HG03342 (cell line): Measurements from ENCODE around the gene ZNF597.

Experiments
- ATAC-seq: cut with Tn5 transposase; IDR thresholded peaks from one replicate; pipeline ENCODE4 v1.9.1; 2021; ENCODE audit warnings: mild to moderate bottlenecking, moderate library complexity; ENCODE audit not compliant: unreplicated experiment

Gene ZNF597, protein sequence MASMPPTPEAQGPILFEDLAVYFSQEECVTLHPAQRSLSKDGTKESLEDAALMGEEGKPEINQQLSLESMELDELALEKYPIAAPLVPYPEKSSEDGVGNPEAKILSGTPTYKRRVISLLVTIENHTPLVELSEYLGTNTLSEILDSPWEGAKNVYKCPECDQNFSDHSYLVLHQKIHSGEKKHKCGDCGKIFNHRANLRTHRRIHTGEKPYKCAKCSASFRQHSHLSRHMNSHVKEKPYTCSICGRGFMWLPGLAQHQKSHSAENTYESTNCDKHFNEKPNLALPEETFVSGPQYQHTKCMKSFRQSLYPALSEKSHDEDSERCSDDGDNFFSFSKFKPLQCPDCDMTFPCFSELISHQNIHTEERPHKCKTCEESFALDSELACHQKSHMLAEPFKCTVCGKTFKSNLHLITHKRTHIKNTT

DNA sequence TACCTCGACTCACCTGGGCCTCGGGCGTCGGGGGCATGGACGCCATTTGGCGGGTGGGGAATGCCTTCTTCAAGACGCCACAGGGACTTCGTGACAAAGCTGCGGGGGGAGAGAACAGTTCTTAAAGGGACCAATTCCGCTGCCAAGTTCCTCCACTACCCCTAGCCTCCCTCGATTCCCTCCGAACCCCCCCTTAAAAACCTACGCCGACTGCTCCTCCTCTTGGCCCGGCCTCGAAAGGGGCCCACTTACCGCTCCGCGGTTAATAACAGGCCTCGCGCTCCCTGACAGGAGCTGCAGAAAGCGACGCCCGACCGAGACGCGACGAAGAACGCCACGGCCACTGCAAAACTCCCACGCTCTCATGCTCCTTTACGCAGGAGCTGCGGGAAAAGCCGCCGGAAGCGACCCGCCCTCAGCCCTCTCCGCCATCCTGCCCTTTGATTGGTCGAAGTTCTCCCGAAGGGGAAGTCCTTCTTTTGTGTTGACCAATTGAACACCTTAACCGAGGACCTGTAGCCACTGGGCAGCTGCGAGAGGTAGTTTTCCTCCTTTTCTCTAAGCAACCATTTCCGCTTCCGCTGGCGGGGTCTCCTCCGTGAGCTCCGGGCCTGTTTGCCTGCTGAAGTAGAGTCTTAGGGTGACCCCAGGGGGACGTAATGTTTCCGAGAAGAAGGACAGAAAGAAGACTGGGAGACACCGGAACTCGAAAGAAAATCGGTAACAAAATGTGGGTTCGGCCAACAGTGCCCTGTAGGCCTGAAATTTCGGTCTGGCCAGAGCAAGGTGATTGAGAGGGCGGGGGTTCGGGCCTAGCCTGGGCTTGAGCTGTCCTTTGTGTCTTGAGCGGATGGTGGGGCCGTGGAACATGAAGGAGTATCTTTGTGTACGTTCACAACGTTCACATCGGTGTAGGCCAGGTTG lies at the start of gene ZNF597, which contains the start of gene NAA60:
Gene ZNF597, minus strand, starts transcription at position 397 of the 924 bp plus-strand sequence. Its CDS starts 351 bp downstream, at position 46.
Gene NAA60, plus strand, starts transcription at position 573 of the 924 bp plus-strand sequence. CDS start 32,548 bp downstream, outside the sequence.
- peak; percentile 93 for ATAC-seq

DNA sequence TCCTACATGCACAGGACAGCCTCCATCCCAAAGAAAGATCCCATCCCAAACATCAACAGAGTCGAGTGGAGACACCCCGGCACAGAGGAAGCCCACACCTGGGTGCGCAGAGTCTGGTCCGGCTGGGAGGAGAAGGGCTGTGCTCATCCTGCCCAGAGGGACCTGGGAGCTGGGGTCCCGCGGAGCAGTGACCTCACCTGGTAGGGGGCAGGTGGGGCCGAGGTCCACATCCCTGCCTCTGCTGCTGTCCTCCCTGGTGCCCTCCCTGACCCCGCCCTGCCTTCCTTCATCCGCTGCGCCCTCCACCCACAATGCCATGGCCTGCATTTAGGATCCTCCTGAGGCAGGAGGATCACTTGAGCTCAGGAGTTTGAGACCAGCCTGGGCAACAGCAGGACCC lies 49.1 kb upstream of the ZNF597 start:
- no peak for ATAC-seq

DNA sequence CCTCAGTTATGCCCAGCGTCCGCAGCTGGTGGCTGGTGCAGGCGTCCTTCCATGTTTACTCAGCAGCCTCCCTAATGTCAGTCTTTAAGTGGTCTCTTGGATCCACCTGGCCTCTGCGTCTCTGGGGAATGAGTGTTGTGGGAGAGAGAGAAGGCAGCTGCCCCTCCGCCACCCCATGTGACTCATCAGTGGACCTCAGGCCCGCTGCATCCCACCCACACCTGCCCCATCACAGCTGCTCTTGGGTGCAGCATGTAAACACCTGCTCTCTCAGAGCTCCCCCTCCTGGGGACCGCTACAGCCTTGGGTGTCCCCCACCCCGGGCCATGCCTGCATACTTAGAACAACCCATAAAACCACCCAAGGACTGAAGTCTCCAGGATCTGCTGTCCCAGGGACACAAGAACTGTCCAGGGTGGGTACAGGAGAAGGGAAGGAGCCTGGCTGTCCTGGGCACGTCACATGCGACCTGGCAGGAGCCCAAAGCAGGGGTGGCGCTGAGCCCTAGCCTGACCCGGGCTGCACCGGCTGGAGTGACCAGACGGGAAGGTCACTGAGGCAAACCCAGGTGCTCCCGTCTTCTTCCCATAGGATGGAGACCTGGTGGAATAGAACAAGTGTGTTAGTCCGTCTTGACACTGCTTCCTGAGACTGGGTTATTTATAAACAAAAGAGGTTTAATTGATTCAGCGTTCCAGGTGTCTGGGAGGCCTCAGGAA lies 47.8 kb upstream of the ZNF597 start:
- no peak for ATAC-seq

DNA sequence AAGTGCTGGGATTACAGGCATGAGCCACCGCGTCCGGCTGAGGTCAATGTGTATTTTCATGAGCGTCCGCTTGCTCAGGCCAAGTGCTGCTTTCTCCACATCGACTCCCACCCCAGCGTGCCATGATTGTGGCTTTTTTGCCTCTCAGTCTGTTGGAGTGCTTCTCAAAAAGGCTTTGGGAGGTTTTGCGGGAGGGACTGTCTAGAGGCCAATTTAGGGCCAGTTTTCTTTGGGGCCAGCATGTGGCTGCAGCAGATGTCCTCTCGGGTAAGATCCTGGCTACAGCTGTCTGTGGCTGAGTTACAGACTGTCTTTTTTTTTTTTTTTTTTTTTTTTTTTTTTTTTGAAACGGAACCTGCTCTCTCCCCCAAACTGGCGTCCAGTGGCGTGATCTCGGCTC lies 45.5 kb upstream of the ZNF597 start:
- ATAC-seq = no peak

DNA sequence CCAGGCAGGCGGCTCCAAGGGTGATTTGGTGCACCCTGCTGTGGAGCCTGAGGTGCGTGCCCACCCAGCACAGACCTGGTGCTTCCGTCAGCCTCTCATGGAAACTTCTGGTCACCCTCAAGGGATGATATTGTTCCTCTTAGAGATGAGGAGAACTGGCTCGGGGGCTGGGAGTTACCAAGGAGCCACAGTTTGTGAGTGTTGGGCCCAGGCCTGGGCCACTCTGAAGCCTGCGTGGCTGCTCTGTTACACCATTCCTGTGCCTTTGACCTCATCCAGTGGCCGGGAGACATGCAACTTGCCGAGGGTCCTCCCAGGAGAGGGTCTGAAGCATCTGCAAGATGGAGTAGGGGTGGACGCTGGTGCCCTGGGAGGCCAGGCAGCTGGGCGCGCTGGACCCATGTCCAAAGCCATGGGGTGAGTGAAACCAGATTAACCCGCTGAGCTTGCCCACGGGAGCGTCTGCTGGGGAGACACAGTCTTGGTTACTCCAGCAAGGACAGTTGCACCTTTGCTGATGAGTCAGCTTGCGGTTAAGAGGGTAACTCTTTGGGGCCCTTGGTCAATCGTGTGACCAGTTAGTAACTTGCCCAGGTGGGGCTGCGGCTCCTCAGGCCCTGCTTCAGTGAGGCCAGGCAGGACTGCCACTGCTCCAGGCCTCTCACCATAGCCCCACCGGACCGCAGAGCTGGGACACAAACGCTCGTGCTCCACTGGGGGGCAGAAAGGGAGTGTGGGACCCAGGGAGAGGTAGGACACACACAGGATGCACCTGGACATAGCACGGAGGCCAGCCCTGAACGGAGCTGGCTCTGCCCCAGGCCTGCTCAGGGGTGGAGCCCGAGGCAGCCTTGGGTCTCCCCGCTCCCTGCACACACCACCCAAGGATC lies 44.5 kb upstream of the ZNF597 start:
- ATAC-seq = no peak

DNA sequence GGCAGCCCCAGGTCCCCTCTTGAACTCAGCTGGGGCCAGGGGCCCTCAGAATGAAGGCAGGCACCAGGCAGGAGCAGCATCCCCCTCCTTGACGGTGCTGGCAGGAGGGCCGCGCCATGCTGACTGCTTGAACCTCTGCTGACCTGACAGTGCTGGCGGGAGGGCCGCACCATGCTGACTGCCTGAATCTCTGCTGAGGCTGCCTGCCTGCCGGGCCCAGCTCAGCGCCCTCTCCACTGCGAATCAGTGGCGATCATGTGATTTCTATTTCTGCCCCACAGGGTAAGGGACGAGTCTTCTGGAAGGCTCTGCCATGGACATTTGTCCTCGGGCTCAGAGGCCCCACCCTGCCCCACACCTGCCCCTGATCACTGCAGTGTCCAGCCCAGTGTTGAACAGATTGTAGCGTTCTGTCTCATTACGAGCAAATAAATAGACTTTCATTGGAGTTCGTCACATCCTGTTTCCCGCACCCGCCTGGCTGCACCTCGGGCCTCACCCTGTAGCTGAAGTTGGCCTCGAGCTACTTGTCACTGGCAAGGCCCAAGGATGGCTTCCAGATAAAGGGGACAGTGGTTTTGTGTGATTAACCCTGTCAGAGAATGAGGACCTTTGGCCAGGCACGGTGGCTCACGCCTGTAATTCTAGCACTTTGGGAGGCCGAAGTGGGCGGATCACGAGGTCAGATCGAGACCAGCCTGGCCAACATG lies 43.4 kb upstream of the ZNF597 start:
- no peak for ATAC-seq

DNA sequence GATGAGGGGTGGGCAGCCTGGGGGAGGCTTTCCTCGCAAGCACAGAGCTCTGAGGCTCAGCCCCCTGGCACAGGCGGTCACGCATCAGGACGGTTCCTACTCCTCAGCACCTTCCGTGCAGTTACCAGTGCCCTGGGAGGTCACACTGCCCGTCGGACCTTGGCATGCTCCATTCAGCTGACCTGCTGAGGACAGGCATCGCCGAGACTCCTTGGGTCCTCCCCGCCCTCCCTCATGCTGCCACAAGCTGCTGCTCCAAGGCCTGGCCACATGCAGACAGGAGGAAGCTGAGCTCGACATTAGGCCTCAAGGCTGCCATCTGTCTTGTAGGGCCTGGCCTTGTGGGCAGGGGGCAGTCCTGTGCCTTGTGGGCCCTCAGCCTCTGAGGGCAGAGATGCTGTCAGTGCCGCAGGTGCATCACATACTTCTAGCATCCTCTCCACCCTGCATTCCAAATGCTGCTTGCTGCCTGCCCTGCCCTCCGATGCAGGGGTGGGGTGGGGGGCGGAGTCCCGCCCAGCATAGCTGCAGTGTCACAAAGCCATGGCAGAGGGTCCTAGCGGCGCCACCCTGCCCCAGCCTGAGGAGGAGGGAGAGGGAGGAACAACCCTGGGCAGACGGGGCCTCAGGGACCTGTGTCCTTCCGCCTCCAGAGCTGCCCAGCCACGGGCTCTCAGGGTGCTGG lies 42.7 kb upstream of the ZNF597 start:
- no peak for ATAC-seq

DNA sequence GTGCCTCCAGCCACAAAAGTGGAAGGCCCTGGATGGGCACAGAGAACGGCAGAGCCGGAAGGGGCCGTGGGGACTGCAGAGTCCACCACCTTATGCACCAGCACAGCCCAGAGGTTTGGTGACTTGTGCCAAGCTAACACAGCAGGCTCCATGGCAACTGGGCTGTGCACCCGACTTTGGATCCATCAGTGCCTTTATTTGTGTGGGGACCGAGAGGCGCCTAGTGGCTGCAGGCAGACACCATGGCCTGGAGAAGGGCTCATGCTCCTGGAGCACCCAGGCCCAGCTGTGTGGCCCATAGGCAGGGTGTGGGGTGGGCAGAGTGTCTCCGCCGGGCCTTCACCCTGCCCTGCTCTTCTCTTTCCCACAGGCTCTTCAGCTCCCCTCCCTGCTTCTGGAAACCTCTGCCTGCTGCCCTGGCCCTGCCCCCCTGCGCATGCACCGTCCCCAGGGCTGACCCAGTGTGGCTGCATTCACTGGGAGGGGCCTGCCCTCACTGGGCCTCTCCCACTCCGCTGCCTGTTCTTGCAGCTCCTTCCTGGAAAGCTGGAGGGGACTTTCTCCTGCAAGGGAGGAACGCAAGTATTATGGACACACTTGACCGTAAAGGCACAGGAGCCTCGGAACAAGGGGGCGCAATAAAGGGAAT lies 41.9 kb upstream of the ZNF597 start:
- no peak for ATAC-seq

DNA sequence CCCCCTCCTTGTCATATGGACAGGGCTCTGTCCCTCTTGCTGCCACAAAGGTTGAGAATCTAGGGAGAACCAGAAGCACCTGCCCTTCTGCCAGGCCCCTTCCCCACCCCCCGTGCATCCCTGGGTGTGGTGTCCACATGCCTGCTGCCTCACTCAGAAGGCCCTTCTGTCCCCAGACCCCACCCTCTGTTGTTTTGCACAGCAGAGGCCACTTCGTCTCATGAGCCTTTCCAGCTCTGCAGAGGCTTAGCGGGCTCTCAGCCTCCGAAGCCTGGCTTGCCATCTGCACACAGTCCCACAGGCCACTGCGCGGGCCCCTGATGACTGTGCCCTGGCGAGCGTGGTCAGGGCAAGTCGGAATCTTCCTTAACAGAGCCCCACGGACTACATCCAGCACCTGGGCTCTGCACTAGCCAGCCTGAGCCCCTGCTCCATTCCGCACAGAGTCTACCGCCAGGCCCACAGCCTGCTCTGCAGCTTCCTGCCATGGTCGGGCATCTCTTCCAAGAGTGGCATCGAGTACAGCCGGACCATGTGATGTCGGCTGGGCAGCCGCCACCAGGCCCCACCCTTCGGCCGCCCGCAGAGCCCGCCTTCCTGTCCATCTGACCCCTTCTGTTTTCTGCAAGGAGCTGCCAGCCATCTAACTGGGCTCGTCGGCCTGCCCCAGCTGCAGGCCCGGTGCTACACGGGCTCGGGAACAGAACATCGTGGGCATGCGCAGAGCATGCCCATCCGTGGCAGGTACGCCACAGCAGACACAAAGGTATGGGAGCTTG lies 41.2 kb upstream of the ZNF597 start:
- no peak for ATAC-seq

DNA sequence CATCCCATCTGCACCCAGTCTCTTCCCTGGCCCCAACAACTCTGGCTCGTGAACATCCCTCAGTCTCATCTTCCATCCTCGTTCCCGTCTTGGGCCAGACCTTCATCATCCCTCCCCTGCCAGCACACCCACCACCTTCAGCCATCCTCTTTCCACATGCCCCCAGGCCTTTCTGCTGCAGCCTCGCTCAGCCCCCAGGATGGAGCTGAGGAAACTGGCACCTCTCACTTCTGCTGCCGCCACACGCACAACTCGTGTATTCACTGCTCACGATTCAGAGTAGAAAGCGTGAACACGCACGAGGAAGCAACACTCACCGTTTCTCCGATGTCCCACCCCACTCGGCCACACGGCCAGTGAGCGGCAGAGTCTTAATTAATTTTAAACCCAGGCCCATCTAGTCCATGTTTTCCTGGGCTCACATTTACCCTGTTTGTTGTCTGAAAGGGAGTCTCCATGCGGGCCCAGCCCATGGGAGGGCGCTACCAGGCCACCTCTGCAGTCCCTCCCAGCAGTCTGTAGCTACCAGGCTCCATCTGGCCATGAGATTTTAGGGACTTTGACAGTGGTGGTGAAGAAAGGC lies 39.4 kb upstream of the ZNF597 start:
- ATAC-seq = no peak

DNA sequence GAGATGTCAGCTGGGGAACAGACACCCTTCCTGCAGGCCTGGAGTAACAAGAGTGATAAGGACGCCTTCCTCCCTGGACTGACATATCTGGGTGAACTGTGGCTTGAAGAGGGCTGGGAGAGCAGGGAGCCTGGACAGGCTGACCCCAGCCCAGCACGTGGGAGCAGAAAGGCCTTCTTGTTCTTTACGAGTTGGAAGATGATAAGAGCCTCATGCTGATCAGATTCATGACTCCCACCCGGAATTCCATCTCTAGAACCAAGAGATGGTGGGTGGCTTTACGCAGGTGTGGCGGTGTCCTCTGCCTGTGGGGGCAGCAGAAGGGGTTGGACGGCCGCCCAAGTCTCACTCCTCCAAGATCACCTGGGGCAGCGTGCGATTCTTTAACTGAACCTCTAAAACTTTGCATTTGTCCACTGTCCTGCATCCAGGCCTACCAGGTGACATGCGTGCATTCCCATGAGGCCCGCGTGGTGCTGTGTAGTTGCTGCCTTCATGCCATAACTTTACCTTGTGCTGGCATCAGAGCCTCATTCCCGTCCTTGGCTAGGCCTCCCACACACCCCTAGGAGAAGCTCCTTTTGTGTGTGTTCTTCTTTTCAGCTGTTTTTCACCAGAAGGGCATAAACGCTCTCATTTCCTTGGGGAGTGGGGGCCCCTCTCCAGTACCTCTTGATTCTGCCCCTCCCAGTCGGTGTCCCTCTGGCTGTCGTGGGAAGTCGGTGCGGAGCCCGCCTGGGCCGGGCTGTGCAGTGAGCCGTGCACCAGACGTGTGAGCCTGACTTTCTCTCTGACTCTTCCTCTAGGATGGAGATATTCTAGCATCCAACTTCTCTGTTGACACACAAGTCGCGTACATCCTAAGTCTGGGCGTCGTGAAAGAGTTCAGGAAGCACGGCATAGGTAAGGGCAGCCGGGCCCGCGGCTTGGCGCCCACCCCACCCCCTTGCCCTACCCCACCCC lies 38.7 kb upstream of the ZNF597 start:
- ATAC-seq = no peak

DNA sequence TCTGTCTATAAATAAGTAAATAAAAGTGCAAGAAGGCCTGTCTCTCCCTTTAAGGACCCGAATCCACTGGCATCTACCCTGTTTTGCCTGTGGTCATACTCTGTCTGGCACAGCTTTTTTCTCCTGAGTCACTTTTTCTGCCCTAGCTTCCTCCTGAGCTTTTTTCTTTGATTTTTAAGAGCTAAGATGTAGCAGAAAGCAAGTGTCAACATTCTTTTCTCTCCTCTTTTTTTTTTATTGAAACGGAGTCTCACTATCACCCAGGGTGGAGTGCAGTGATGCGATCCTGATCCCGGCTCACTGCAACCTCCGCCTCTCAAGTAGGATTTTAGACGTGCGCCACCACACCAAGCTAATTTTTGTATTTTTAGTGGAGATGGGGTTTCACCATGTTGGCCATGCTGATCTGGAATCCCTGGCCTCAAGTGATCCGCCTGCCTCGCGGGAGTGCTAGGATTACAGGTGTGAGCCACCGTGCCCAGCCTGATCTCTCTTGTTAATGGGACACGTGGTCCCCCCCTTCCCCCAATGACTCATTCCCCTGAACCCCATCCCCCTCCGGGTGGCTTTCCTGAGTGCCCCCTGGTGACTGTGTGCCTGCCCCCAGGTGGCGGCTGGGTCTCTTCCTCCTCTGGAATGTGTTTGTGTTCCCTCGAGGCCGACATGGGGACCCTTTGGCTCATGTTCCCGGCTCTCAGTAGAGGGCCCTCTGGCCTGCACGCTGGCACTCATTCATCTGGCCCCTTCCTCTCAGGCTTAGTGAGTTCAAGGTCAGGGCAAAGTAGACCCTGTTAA lies 37.8 kb upstream of the ZNF597 start:
- no peak for ATAC-seq

DNA sequence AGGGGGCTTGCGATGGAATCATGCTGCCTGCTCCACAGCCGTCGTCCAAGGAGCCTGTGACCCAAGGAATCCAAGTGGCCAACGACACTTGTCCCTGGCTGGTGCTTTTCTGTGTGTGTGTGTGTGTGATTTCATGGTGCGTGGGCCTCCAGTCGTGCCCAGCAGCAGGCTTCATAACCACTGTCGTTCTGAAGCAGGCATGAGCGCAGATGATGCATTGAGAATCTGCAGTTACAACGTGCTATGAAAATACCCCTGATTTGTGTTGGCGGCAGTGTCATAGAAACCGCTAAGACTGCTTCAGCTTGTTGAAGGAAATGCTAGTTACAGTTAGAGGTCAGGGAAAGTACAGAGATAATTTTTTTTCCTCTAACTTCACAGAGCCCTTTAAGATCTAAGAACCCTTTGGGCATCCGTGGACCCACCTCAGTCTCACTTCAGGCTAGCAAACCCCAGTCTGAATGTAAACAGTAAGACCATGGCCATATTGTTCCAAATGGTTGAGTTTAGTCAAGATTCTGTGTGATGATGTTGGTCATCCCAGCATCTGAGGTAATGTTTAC lies 36.4 kb upstream of the ZNF597 start:
- ATAC-seq = no peak

DNA sequence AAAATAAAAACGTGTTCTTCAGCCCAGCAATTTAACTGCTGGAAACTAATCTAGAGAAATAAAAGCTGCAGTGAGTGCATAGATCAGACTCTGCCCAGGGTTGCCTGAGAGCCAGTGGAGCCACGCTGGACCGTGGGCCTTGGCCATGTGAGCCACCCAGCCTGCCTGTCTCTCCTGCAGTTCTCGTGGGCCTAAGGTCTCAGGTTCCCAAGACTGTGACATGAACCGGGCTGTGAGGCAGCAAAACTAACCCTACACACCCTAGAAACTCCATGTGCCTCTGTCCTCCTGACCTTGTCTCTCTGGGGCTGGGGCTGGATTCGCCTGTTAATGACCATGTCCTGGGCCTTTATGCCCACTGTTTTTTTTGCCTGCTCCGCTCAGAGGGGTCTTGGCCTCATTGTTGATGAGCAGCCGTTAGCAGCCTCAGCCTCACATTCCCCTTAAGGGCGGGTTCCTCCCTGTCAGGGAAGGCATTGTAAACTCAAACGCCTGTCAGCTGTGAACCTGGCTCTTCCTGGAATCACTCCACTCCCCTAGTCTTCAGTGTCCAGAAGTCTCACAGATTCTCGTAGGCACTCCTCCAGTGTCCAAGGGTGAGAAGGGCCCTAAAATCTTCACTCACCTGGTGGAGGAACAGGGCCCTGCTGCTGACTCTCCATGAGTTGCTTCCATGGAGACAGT lies 35.1 kb upstream of the ZNF597 start:
- ATAC-seq = no peak
